ENCODE results near the gene ZNF14.

Gene ZNF14

GRCh38 chr19:19738564-19738963 is 5.7 kb upstream of the ZNF14 start:
- Histone ChIP-seq H3K36me3 (ENCODE audit: control insufficient read depth, low read length) (no peaks in the 10 kb centered on the region), H3K27ac (ENCODE audit: low read depth, low read length) (no peak overlapping the region), H3K4me2 (ENCODE audit: low read length) (no peak overlapping the region), H3K4me1 (ENCODE audit: control insufficient read depth, low read length) (no peaks in the 10 kb centered on the region), H3K27me3 (ENCODE audit: control insufficient read depth, low read length) (no peaks in the 10 kb centered on the region), H3K9me3 (ENCODE audit: control insufficient read depth, insufficient read depth, low read length) (no peaks in the 10 kb centered on the region), H3K79me2 (ENCODE audit: control insufficient read depth, low read length) (no peaks in the 10 kb centered on the region), H3K4me3 (ENCODE audit: low read length) (no peak overlapping the region), H3K9me2 (replicated peaks; ENCODE audit: control insufficient read depth, low read length) (no peaks in the 10 kb centered on the region), H3F3A (ENCODE audit: control insufficient read depth, insufficient read depth) (no peaks in the 10 kb centered on the region), H4K20me1 (ENCODE audit: control insufficient read depth, insufficient read depth, low read depth, low read length) (no peaks in the 10 kb centered on the region)
- TF ChIP-seq EZH2phosphoT487 (IDR thresholded peaks at IDR 0.05; ENCODE audit: borderline replicate concordance, low read length): no peak
- no peak for TF ChIP-seq CTCF (IDR thresholded peaks at IDR 0.05; ENCODE audit: low read depth, low read length, poor library complexity, severe bottlenecking)

- H3K9me2 ChIP-seq (replicated peaks; ENCODE audit: control insufficient read depth, low read length): no peaks in the 10 kb centered on the region
- H3K4me3 ChIP-seq (ENCODE audit: low read length): no peak overlapping the region
- peaks cover 3% of the 10 kb centered on the region; the same call in 1 of the 2 replicates for H3K4me1 ChIP-seq (ENCODE audit: control insufficient read depth, low read length)
- no peaks in the 10 kb centered on the region for H3K9me3 ChIP-seq (ENCODE audit: control insufficient read depth, insufficient read depth, low read length)
- no peaks in the 10 kb centered on the region for H4K20me1 ChIP-seq (ENCODE audit: control insufficient read depth, insufficient read depth, low read depth, low read length)
- H3K27me3 ChIP-seq (ENCODE audit: control insufficient read depth, low read length): no peaks in the 10 kb centered on the region
- H3K79me2 ChIP-seq (ENCODE audit: control insufficient read depth, low read length): peaks cover 2% of the 10 kb centered on the region
- no peak for TF ChIP-seq CTCF (IDR thresholded peaks at IDR 0.05; ENCODE audit: low read depth, low read length, poor library complexity, severe bottlenecking)
- TF ChIP-seq EZH2phosphoT487 (IDR thresholded peaks at IDR 0.05; ENCODE audit: borderline replicate concordance, low read length): no peak
- no peaks in the 10 kb centered on the region for H3F3A ChIP-seq (ENCODE audit: control insufficient read depth, insufficient read depth)
- H3K36me3 ChIP-seq (ENCODE audit: control insufficient read depth, low read length): no peaks in the 10 kb centered on the region
- H3K27ac ChIP-seq (ENCODE audit: low read depth, low read length): no peak overlapping the region
- no peak overlapping the region for H3K4me2 ChIP-seq (ENCODE audit: low read length)
Observed at GRCh38 chr19:19737559-19738332, 4.8 kb upstream of the ZNF14 start.

- Histone ChIP-seq H3K4me2 (ENCODE audit: low read length) (no peak overlapping the region), H3K79me2 (ENCODE audit: control insufficient read depth, low read length) (peaks cover 52% of the 10 kb centered on the region), H3K4me3 (ENCODE audit: low read length) (no peak overlapping the region), H3K27me3 (ENCODE audit: control insufficient read depth, low read length) (no peaks in the 10 kb centered on the region), H3K27ac (ENCODE audit: low read depth, low read length) (no peak overlapping the region), H3K36me3 (ENCODE audit: control insufficient read depth, low read length) (peaks cover 16% of the 10 kb centered on the region), H4K20me1 (ENCODE audit: control insufficient read depth, insufficient read depth, low read depth, low read length) (no peaks in the 10 kb centered on the region), H3K4me1 (ENCODE audit: control insufficient read depth, low read length) (no peaks in the 10 kb centered on the region), H3K9me3 (ENCODE audit: control insufficient read depth, insufficient read depth, low read length) (peaks cover 38% of the 10 kb centered on the region), H3F3A (ENCODE audit: control insufficient read depth, insufficient read depth) (no peaks in the 10 kb centered on the region), H3K9me2 (replicated peaks; ENCODE audit: control insufficient read depth, low read length) (no peaks in the 10 kb centered on the region)
- no peak for TF ChIP-seq CTCF (IDR thresholded peaks at IDR 0.05; ENCODE audit: low read depth, low read length, poor library complexity, severe bottlenecking)
Observed at GRCh38 chr19:19721896-19722295, 11.0 kb downstream of the ZNF14 start.

All from DOHH2 (cell line).